ENCODE results near the gene C1orf232.
A peak's percentile ranks its signal among the peaks of the same experiment; 100 is the strongest.

The C1orf232 gene

GRCh38 chr1:26177182-26177684 lies 8.5 kb upstream of the C1orf232 start, which contains the start of gene CNKSR1:
Gene CNKSR1 (plus strand): TSS chr1:26177491. CDS start chr1:26177548, 57 bp downstream.
- peak; percentile 50 for DNase-seq

- DNase-seq, result no peak
Measured at GRCh38 chr1:26175346-26175745, 6.6 kb upstream of the C1orf232 start.

- no peak for DNase-seq
Measured at GRCh38 chr1:26171084-26172072, 2.6 kb upstream of the C1orf232 start, which contains the start of gene ZNF593OS. Gene ZNF593OS (minus strand): TSS chr1:26171832. CDS start chr1:26171661, 171 bp downstream.

GRCh38 chr1:26170472-26170821 lies 1.7 kb upstream of the C1orf232 start:
- no peak for DNase-seq

- peak; percentile 94 for DNase-seq
Measured at GRCh38 chr1:26169669-26170471, 1.1 kb upstream of the C1orf232 start, which contains the start of gene ZNF593. Gene ZNF593 (plus strand): TSS chr1:26169908. CDS start chr1:26169984, 76 bp downstream.

- DNase-seq, result no peak
Measured at GRCh38 chr1:26169198-26169554, 413 bp upstream of the C1orf232 start.

- no peak for DNase-seq
Measured at GRCh38 chr1:26166719-26167281, 2.0 kb downstream of the C1orf232 start.

GRCh38 chr1:26164861-26165842 lies 3.6 kb downstream of the C1orf232 start:
- DNase-seq, result no peak

GRCh38 chr1:26164036-26164860 lies 4.5 kb downstream of the C1orf232 start:
- peak; percentile 66 for DNase-seq

- DNase-seq, result no peak
Measured at GRCh38 chr1:26163684-26164035, 5.1 kb downstream of the C1orf232 start.

- no peak for DNase-seq
Measured at GRCh38 chr1:26162220-26162709, 6.5 kb downstream of the C1orf232 start.

GRCh38 chr1:26161415-26162219 lies 7.1 kb downstream of the C1orf232 start:
- peak; percentile 72 for DNase-seq

GRCh38 chr1:26160527-26161414 lies 8.0 kb downstream of the C1orf232 start:
- DNase-seq, result no peak

- no peak for DNase-seq
Measured at GRCh38 chr1:26159743-26160039, 9.1 kb downstream of the C1orf232 start.

GRCh38 chr1:26158908-26159742 lies 9.6 kb downstream of the C1orf232 start, which contains the start of gene FAM110D:
Gene FAM110D (plus strand): TSS chr1:26159079. CDS start chr1:26161292, 2,213 bp downstream.
- no peak for DNase-seq

- DNase-seq, result no peak
Measured at GRCh38 chr1:26158271-26158907, 10.4 kb downstream of the C1orf232 start.
